ENCODE data around the gene PRR20G. TPM values are rescaled to one million over a fixed set of nuclear protein-coding genes. Genes with fewer than 3 reads are reported as not detected.
A peak's percentile ranks its signal among the peaks of the same experiment; 100 is the strongest.

The PRR20G gene
- total RNA-seq, 1 donor from 2014 or later: not detected

DNA sequence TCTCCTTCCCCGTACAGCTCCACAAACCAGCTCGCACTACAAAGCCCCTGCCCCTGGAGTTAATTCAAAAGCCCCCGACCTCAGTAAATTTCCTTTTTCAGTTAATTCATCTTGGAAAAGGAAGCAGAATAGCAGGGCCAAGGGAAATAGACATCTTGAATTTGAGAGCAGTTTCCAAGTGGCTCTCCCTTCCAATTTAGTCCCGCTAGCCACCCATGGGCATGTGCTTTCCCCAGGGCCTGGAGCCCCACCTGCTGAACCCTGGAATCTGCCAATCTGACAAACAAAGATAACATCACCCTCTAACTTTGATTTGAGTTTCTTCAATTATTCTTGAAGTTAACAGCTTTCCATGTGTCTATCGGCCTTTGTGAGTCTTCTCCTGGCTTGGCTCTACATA is 31.7 kb downstream of the PRR20G start:
- peaks cover 27% of the 10 kb centered on the region for H3K27me3 Mint-ChIP-seq
- no peaks in the 10 kb centered on the region for H3K9me3 Mint-ChIP-seq (ENCODE audit: low read depth)
- TF ChIP-seq CTCF (IDR thresholded peaks at IDR 0.05; ENCODE audit: unreplicated experiment): no peak
- H3K4me1 Mint-ChIP-seq (ENCODE audit: low read depth): no peaks in the 10 kb centered on the region
- no peak overlapping the region for H3K27ac Mint-ChIP-seq
- DNase-seq (ENCODE audit: low spot score, unreplicated experiment): no peak
- H3K36me3 Mint-ChIP-seq (ENCODE audit: insufficient read depth): no peaks in the 10 kb centered on the region
- no peak overlapping the region for H3K4me3 Mint-ChIP-seq (ENCODE audit: low read depth)

- no peak overlapping the region for H3K4me3 Mint-ChIP-seq (ENCODE audit: low read depth)
These were observed 32.3 kb downstream of the PRR20G start for GRCh38 chr3:127255516-127255915.

DNA sequence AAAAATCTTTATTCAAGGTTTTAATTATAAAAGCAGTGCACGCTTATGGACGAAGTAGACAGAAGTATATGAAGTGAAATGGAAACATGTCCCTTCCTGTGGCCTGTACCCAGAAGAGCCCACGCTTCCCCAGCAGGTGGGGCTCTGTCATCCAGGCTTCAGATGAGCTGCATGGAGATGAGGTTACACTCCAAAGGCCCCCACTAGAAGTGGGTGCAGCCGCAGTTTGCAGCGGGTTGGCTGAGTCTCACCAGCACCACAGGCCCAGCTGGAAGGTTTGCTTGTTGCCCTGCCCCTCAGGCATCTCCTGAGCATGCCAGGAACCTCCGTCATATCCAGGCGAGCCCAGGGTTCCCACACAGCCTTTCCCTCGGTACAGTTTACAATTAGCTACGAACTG is 33.1 kb downstream of the PRR20G start:
- Mint-ChIP-seq H3K27me3 (peaks cover 20% of the 10 kb centered on the region), H3K36me3 (ENCODE audit: insufficient read depth) (no peaks in the 10 kb centered on the region), H3K27ac (no peak overlapping the region), H3K4me1 (ENCODE audit: low read depth) (no peaks in the 10 kb centered on the region), H3K4me3 (ENCODE audit: low read depth) (no peak overlapping the region), H3K9me3 (ENCODE audit: low read depth) (peaks cover 4% of the 10 kb centered on the region)
- DNase-seq (ENCODE audit: low spot score, unreplicated experiment): no peak
- peak; percentile 38 for TF ChIP-seq CTCF (IDR thresholded peaks at IDR 0.05; ENCODE audit: unreplicated experiment)

More at GRCh38 chr3:127255516-127255915, 32.3 kb downstream of the PRR20G start:
- Mint-ChIP-seq H3K9me3 (ENCODE audit: low read depth) (no peaks in the 10 kb centered on the region), H3K4me1 (ENCODE audit: low read depth) (no peaks in the 10 kb centered on the region), H3K36me3 (ENCODE audit: insufficient read depth) (no peaks in the 10 kb centered on the region), H3K27me3 (peaks cover 27% of the 10 kb centered on the region), H3K27ac (no peak overlapping the region)
- no peak for TF ChIP-seq CTCF (IDR thresholded peaks at IDR 0.05; ENCODE audit: unreplicated experiment)
- no peak for DNase-seq (ENCODE audit: low spot score, unreplicated experiment)

DNA sequence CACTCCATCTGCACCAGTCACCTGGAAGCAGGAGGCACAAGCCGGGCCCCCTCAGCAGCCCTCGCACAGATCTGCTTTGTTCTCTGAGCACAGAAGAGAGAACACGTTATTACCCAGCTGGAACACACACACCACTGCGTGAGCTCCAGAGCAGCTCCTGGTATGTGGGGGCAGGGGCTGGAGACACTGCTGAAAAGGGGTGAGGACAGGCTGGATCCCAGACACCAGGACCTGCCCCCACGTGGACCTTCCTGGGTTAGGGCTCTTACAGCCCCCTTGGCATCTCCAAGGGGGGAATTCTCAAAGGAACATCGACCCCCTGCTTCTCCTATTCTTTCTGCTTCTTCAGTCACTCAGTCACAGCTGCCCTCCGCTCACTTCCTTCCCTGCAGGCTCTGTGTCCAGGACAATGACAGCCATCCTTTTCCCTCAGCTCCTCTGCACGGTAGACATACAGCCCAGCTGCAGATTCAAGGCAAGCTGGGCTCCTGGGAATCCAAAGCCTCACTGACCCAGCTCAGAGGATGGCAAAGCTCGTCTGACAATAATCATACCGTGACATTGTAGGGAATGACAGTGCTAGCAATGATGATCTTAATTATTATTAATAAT is 33.7 kb downstream of the PRR20G start:
- no peak overlapping the region for H3K4me3 Mint-ChIP-seq (ENCODE audit: low read depth)
- no peak for DNase-seq (ENCODE audit: low spot score, unreplicated experiment)
- no peaks in the 10 kb centered on the region for H3K4me1 Mint-ChIP-seq (ENCODE audit: low read depth)
- no peaks in the 10 kb centered on the region for H3K36me3 Mint-ChIP-seq (ENCODE audit: insufficient read depth)
- peaks cover 14% of the 10 kb centered on the region for H3K27me3 Mint-ChIP-seq
- TF ChIP-seq CTCF (IDR thresholded peaks at IDR 0.05; ENCODE audit: unreplicated experiment): no peak
- H3K9me3 Mint-ChIP-seq (ENCODE audit: low read depth): peaks cover 4% of the 10 kb centered on the region
- no peak overlapping the region for H3K27ac Mint-ChIP-seq

DNA sequence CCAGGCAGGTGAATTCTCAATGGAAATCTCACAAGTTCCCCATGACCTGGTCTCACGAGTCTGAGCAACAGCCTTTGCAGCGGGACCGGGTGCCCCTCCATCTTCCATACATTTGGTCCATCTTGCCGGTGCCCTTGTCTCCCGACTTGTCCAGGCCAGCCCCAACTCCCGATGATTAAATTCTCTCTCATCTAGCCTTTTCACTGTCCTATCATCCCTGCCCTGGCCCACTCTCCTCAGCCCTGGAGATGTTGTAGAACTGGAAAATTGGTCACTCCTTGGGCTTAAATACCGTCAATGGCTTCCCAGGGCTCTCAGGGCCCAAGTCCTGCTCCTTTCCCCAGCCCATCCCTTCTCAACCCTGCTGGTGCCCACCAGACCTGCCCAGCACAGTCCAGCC is 34.4 kb downstream of the PRR20G start:
- H3K27ac Mint-ChIP-seq: no peak overlapping the region
- H3K36me3 Mint-ChIP-seq (ENCODE audit: insufficient read depth): no peaks in the 10 kb centered on the region
- peaks cover 14% of the 10 kb centered on the region for H3K27me3 Mint-ChIP-seq
- H3K9me3 Mint-ChIP-seq (ENCODE audit: low read depth): peaks cover 4% of the 10 kb centered on the region
- TF ChIP-seq CTCF (IDR thresholded peaks at IDR 0.05; ENCODE audit: unreplicated experiment): no peak
- no peaks in the 10 kb centered on the region for H3K4me1 Mint-ChIP-seq (ENCODE audit: low read depth)
- no peak overlapping the region for H3K4me3 Mint-ChIP-seq (ENCODE audit: low read depth)
- DNase-seq (ENCODE audit: low spot score, unreplicated experiment): no peak

All from progenitor cell of endocrine pancreas (in vitro differentiated cells).